Fibroblast of mammary gland (primary cell): Measurements from ENCODE around the gene MAP3K4.

Source experiments
- DNase-seq: peaks from one replicate; pipeline ENCODE4 v3.0.0-alpha.2; 2010; ENCODE audit warnings: low read depth
- H3K4me3 ChIP-seq: 2 replicates; pipeline ENCODE4 v1.5.1; 2011; ENCODE audit warnings: low read depth, mild to moderate bottlenecking, low read length, moderate library complexity; ENCODE audit not compliant: control insufficient read depth
- CTCF ChIP-seq: conservative IDR thresholded peaks from 2 replicates; pipeline ENCODE4 v1.5.1; 2011; ENCODE audit warnings: low read depth, low read length, inconsistent platforms; ENCODE audit not compliant: control insufficient read depth, insufficient read depth

MAP3K4 gene

DNA sequence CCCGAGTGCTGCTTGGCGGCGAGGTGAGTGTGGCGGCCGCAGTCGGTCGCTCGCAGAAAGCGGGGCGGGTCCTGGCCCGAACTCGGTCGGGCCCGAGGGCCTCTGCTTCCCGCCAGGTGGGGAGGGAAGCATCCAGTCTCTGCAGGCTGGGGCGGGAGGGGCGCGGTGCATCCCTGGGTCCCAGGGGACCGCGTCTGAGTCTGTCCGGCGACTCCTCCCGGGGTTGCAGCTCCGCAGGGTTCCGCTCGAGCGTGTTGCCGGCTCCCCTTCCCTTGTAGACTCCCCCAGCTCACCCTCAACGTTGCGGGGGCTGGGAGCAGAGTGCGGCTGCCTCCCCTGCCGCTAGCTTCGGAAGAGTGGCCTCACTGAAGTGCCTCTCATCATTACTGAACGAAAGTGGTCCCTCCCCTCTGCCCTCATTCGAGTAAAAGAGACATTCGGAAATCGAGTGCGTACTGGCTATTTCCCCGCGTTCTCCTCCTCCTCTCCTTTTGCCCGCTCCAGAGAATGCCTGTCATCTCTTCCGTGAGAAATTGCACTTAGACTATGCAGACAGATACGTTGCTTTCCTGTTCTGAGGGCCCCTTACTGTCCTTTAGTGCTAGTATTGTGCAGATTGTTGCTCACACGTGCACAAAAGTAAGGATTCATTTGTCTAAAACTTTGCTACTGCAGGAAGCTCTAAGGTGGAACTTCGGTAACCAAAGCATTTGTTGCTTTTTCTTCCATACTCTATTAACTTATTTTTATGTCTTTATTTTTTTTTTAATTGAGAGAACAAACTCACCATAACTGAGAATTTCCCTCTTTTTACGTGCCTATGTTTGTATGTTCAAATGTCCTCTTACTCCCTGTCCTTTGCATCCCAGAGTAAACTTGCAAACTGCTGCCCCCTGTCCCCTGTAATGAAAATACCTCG is 751 bp downstream of the MAP3K4 start:
- TF ChIP-seq CTCF: peak; percentile 89
- H3K4me3 ChIP-seq: peak overlapping the region; percentile 88
- DNase-seq: peak; percentile 82

DNA sequence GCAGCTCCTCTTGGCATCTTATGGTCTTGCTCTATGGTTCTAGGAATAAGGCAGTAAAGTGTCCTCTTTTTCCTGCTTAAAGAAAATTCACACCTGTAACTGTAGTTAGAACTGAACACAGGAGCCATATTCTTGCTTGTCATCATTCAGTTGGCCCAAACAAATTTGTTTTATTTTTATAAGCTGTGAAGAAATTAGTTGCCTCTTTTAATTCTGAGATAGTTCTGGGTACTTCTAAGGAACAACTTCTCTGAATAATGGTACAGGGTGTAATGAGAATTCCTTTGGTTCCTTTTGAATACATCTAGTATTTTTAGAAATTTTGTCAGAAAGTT is 1.4 kb downstream of the MAP3K4 start:
- DNase-seq: no peak
- H3K4me3 ChIP-seq: peak overlapping the region; percentile 88
- no peak for TF ChIP-seq CTCF

- DNase-seq: no peak
- H3K4me3 ChIP-seq: no peak overlapping the region
- TF ChIP-seq CTCF: no peak
Observed at GRCh38 chr6:160995271-160995670, 3.7 kb downstream of the MAP3K4 start.

- no peak for TF ChIP-seq CTCF
- no peak overlapping the region for H3K4me3 ChIP-seq
- no peak for DNase-seq
Observed at GRCh38 chr6:160996131-160996601, 4.6 kb downstream of the MAP3K4 start.

- no peak for TF ChIP-seq CTCF
- no peak overlapping the region for H3K4me3 ChIP-seq
- DNase-seq: no peak
Observed at GRCh38 chr6:160998217-160998616, 6.6 kb downstream of the MAP3K4 start.

- no peak for TF ChIP-seq CTCF
- no peak overlapping the region for H3K4me3 ChIP-seq
- DNase-seq: peak; percentile 45
Observed at GRCh38 chr6:160998766-160999165, 7.2 kb downstream of the MAP3K4 start.
